ENCODE results near the gene NEAT1.

DNA sequence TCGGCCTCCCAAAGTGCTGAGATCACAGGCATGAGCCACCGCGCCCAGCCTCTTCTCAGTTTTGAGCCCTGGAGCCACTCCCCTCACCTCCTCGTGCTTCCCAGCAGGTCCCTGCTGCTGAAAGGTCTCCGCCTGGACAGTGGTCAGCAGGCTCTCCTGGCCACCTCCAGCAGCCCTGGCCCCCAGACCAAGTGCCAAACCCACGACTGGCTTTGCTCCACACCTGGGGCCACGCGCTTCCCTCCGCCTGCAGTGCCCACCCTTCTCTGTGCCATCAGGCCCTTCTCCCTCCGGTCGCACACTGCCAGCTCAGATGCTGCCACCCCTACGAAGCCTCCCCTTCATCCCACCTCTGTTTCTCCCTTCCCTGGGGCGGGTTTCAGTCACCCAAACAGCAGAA lies 23.3 kb upstream of the NEAT1 start:
- TF ChIP-seq, protein P1, sequence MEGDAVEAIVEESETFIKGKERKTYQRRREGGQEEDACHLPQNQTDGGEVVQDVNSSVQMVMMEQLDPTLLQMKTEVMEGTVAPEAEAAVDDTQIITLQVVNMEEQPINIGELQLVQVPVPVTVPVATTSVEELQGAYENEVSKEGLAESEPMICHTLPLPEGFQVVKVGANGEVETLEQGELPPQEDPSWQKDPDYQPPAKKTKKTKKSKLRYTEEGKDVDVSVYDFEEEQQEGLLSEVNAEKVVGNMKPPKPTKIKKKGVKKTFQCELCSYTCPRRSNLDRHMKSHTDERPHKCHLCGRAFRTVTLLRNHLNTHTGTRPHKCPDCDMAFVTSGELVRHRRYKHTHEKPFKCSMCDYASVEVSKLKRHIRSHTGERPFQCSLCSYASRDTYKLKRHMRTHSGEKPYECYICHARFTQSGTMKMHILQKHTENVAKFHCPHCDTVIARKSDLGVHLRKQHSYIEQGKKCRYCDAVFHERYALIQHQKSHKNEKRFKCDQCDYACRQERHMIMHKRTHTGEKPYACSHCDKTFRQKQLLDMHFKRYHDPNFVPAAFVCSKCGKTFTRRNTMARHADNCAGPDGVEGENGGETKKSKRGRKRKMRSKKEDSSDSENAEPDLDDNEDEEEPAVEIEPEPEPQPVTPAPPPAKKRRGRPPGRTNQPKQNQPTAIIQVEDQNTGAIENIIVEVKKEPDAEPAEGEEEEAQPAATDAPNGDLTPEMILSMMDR (IDR thresholded peaks at IDR 0.05), result no peak
- TF ChIP-seq POLR2A (IDR thresholded peaks at IDR 0.05), result no peak

Data from thyroid gland (tissue), 4 donors.